Fibroblast of mammary gland (primary cell): ENCODE results near the gene TNFRSF17.
"Not testable (repeated sequence)": the region's sequence is repeated elsewhere in the genome, so short reads cannot be mapped to it uniquely, and the experiment has no call there.

Source experiments
- DNase-seq: peaks from one replicate; pipeline ENCODE4 v3.0.0-alpha.2; 2010; ENCODE audit warnings: low read depth
- H3K4me3 ChIP-seq: 2 replicates; pipeline ENCODE4 v1.5.1; 2011; ENCODE audit warnings: low read depth, mild to moderate bottlenecking, low read length, moderate library complexity; ENCODE audit not compliant: control insufficient read depth
- CTCF ChIP-seq: conservative IDR thresholded peaks from 2 replicates; pipeline ENCODE4 v1.5.1; 2011; ENCODE audit warnings: low read depth, low read length, inconsistent platforms; ENCODE audit not compliant: control insufficient read depth, insufficient read depth

TNFRSF17 gene

GRCh38 chr16:11964761-11965551 lies at the start of gene TNFRSF17:
Gene TNFRSF17 (plus strand): TSS chr16:11965210. CDS start chr16:11965325, 115 bp downstream.
- peak; percentile 21 for DNase-seq
- H3K4me3 ChIP-seq, result no peak within 1 kb of the TSS
- TF ChIP-seq CTCF, result no peak

- TF ChIP-seq CTCF, result no peak
- DNase-seq, result peak; percentile 96
- peak within 1 kb of the TSS; percentile 92 for H3K4me3 ChIP-seq
Observed at GRCh38 chr16:11915644-11916523, 49.1 kb upstream of the TNFRSF17 start, which contains the start of gene GSPT1. Gene GSPT1 (minus strand): TSS chr16:11915956. CDS start chr16:11915720, 236 bp downstream.

- peak; percentile 79 for DNase-seq
- TF ChIP-seq CTCF, result peak; percentile 1
Observed at GRCh38 chr16:11916524-11917285, 48.3 kb upstream of the TNFRSF17 start.

GRCh38 chr16:11924046-11924445 lies 41.0 kb upstream of the TNFRSF17 start:
- DNase-seq, H3K4me3 ChIP-seq: not testable (repeated sequence)

More at GRCh38 chr16:11916524-11917285, 48.3 kb upstream of the TNFRSF17 start:
- H3K4me3 ChIP-seq, result peak overlapping the region; percentile 78

GRCh38 chr16:11927350-11927749 lies 37.7 kb upstream of the TNFRSF17 start:
- not testable (repeated sequence) for H3K4me3 ChIP-seq, DNase-seq

GRCh38 chr16:11941945-11942344 lies 23.1 kb upstream of the TNFRSF17 start, which contains the start of gene NPIPB2:
Gene NPIPB2 (minus strand): TSS chr16:11942045. CDS start chr16:11942045, 0 bp downstream.
- DNase-seq, H3K4me3 ChIP-seq: not testable (repeated sequence)

GRCh38 chr16:11946433-11946832 lies 18.6 kb upstream of the TNFRSF17 start:
- no peak overlapping the region for H3K4me3 ChIP-seq
- TF ChIP-seq CTCF, result no peak
- DNase-seq, result no peak
